OCI-LY7 (cell line): ENCODE results near the gene UNKL. TPM values are rescaled to one million over a fixed set of nuclear protein-coding genes. Genes with fewer than 3 reads are reported as not detected.

Source experiments
- BruUV-seq: library from RNA; stranded (reverse); fragments of 400-500 nt; replicated peaks from 2 replicates; lab custom pipeline; 2021; lab: Mats Ljungman, UMichigan
- CTCF ChIA-PET: fragments of 300-600 bp; sonication (Branson Sonifier 250); formaldehyde crosslinking; loops from one replicate; lab custom pipeline; 2022; ENCODE audit warnings: antibody characterized with exemption; ENCODE audit not compliant: unreplicated experiment; lab: Charles Lee
- POLR2A ChIA-PET: fragments of 300-600 bp; sonication (Branson Sonifier 250); formaldehyde crosslinking; loops from one replicate; lab custom pipeline; 2022; ENCODE audit warnings: antibody characterized with exemption; lab: Charles Lee
- DNase-seq: peaks from one replicate; pipeline ENCODE4 v3.0.0-alpha.2; 2015; ENCODE audit warnings: low spot score
- H2AFZ ChIP-seq: fragments of 200-600 bp; sonication (generic), shearing (Covaris generic); 2 replicates; pipeline ENCODE4 v1.6.1; 2014; ENCODE audit warnings: mild to moderate bottlenecking, antibody characterized with exemption, low read length, moderate library complexity
- H3K27ac ChIP-seq: fragments of 200-600 bp; sonication (generic); 2 replicates; pipeline ENCODE4 v1.5.1; 2014; ENCODE audit warnings: mixed run types, low read depth, mild to moderate bottlenecking, moderate library complexity, low read length, inconsistent platforms; ENCODE audit not compliant: poor library complexity, severe bottlenecking
- H3K36me3 ChIP-seq: fragments of 200-600 bp; sonication (generic); 2 replicates; pipeline ENCODE4 v1.6.1; 2014; ENCODE audit warnings: mild to moderate bottlenecking, antibody characterized with exemption, low read length, moderate library complexity, mixed read lengths; ENCODE audit not compliant: insufficient read depth
- H3K4me1 ChIP-seq: fragments of 200-600 bp; sonication (generic); 2 replicates; pipeline ENCODE4 v1.5.1; 2014; ENCODE audit warnings: mild to moderate bottlenecking, low read length; ENCODE audit not compliant: insufficient read depth, poor library complexity, severe bottlenecking
- H3K4me2 ChIP-seq: fragments of 200-600 bp; sonication (generic); 2 replicates; pipeline ENCODE4 v1.6.1; 2014; ENCODE audit warnings: mild to moderate bottlenecking, low read length
- H3K4me3 ChIP-seq: fragments of 200-600 bp; sonication (generic); 2 replicates; pipeline ENCODE4 v1.5.1; 2014; ENCODE audit warnings: mild to moderate bottlenecking, low read depth, low read length; ENCODE audit not compliant: poor library complexity, severe bottlenecking
- H3K79me2 ChIP-seq: fragments of 200-600 bp; sonication (generic); 2 replicates; pipeline ENCODE4 v1.6.1; 2016; ENCODE audit warnings: low read depth, mild to moderate bottlenecking, low read length, moderate library complexity, mixed read lengths; ENCODE audit not compliant: insufficient read depth
- H3K9me2 ChIP-seq: fragments of 200-600 bp; sonication (generic); 2 replicates; pipeline ENCODE4 v1.6.1; 2016; ENCODE audit warnings: mild to moderate bottlenecking, low read length, mixed read lengths; ENCODE audit not compliant: insufficient read depth
- H3K9me3 ChIP-seq: fragments of 200-600 bp; sonication (generic); 2 replicates; pipeline ENCODE4 v1.6.1; 2014; ENCODE audit warnings: mild to moderate bottlenecking, mixed run types, low read length, mixed read lengths
- H4K20me1 ChIP-seq: fragments of 200-600 bp; sonication (generic); 2 replicates; pipeline ENCODE4 v1.6.1; 2014; ENCODE audit warnings: mild to moderate bottlenecking, antibody characterized with exemption, low read length, moderate library complexity, mixed read lengths; ENCODE audit not compliant: insufficient read depth
- CTCF ChIP-seq: fragments of 200-600 bp; sonication (generic); conservative IDR thresholded peaks from 2 replicates; pipeline ENCODE4 v1.5.1; 2014; ENCODE audit warnings: mild to moderate bottlenecking, antibody characterized with exemption, low read length, moderate library complexity, mixed read lengths
- EZH2phosphoT487 ChIP-seq: fragments of 200-600 bp; sonication (generic); IDR thresholded peaks from 2 replicates; pipeline ENCODE4 v1.6.1; 2018; ENCODE audit warnings: low read depth, borderline replicate concordance, mild to moderate bottlenecking, mixed run types, antibody characterized with exemption, low read length, moderate library complexity, mixed read lengths
- intact Hi-C: fragments of 100-400 bp; cut with micrococcal nuclease; formaldehyde crosslinking; loops from one replicate; pipeline ENCODE4 v1.10.0; 2022; ENCODE audit not compliant: unreplicated experiment
- total RNA-seq, 2 experiments: library from RNA; depleted of rRNA in 1 of 2; stranded (reverse); fragments of >200 nt in 1 of 2; shearing (Covaris generic) in 1 of 2; gene quantifications; 2 replicates each; pipeline ENCODE4 v1.2.3, GENCODE V29; 2014 to 2022

UNKL gene
- total RNA-seq, 2 experiments from 2014 or later, result 31.0 to 33.7 TPM

GRCh38 chr16:1375741-1376410, 38.6 kb downstream of the UNKL start:
- Histone ChIP-seq H2AFZ (no peak overlapping the region), H3K9me3 (no peaks in the 10 kb centered on the region), H3K4me3 (no peak overlapping the region), H3K27ac (no peak overlapping the region), H3K4me2 (no peak overlapping the region), H3K4me1 (peaks cover 5% of the 10 kb centered on the region), H3K36me3 (no peaks in the 10 kb centered on the region), H4K20me1 (no peaks in the 10 kb centered on the region), H3K79me2 (no peaks in the 10 kb centered on the region), H3K9me2 (no peaks in the 10 kb centered on the region)
- no TSS peak for BruUV-seq
- TF ChIP-seq CTCF, result no peak
- no peak for TF ChIP-seq EZH2phosphoT487
- intact Hi-C loops, result no loop called here
- CTCF ChIA-PET, result no interaction called here
- DNase-seq, result no peak
- POLR2A ChIA-PET, result no interaction called here

- no peaks in the 10 kb centered on the region for H3K79me2 ChIP-seq
- no peak for DNase-seq
- no peaks in the 10 kb centered on the region for H3K9me3 ChIP-seq
- H4K20me1 ChIP-seq, result no peaks in the 10 kb centered on the region
- no peak overlapping the region for H3K4me2 ChIP-seq
- no peak overlapping the region for H2AFZ ChIP-seq
- H3K27ac ChIP-seq, result no peak overlapping the region
- BruUV-seq, result no TSS peak
- H3K4me1 ChIP-seq, result peaks cover 5% of the 10 kb centered on the region
- H3K4me3 ChIP-seq, result no peak overlapping the region
- peaks cover 2% of the 10 kb centered on the region; the same call in 1 of the 2 replicates for H3K36me3 ChIP-seq
- intact Hi-C loops, result no loop called here
- H3K9me2 ChIP-seq, result no peaks in the 10 kb centered on the region
- ChIA-PET CTCF (no interaction called here), POLR2A (no interaction called here)
- no peak for TF ChIP-seq EZH2phosphoT487
- no peak for TF ChIP-seq CTCF
These were observed 39.2 kb downstream of the UNKL start for GRCh38 chr16:1375298-1375640.
